Measurements from ENCODE around the gene KLK11. TPM values are rescaled to one million over a fixed set of nuclear protein-coding genes. Genes with fewer than 3 reads are reported as not detected.

KLK11 gene
- total RNA-seq, 2 donors from 2014 or later: 0.29 to 2.5 TPM

- H3K27me3 ChIP-seq (ENCODE audit: control insufficient read depth, insufficient read depth, low read length, poor library complexity, severe bottlenecking): peaks cover under 1% of the 10 kb centered on the region
- WGBS, 2 experiments (ENCODE audit: insufficient coverage in 1 of 2, insufficient read length in 1 of 2): 67 to 71% methylated on average over 4 of the region's 4 CpGs
- H3K9me3 Mint-ChIP-seq: no peaks in the 10 kb centered on the region
Measured at GRCh38 chr19:51060336-51060735, 33.9 kb upstream of the KLK11 start.

GRCh38 chr19:51059715-51060114 lies 33.3 kb upstream of the KLK11 start:
- TF ChIP-seq CTCF (conservative IDR thresholded peaks at IDR 0.05): no peak
- H3K4me3 ChIP-seq (ENCODE audit: low read length): no peak overlapping the region
- Mint-ChIP-seq H3K36me3 (ENCODE audit: low read depth) (no peaks in the 10 kb centered on the region), H3K4me1 (no peaks in the 10 kb centered on the region), H3K27me3 (ENCODE audit: insufficient read depth) (peaks cover 13% of the 10 kb centered on the region), H3K9me3 (no peaks in the 10 kb centered on the region), H3K27ac (no peak overlapping the region), H3K4me3 (no peak overlapping the region)
- no peaks in the 10 kb centered on the region for H3K27me3 ChIP-seq (ENCODE audit: control insufficient read depth, insufficient read depth, low read length, poor library complexity, severe bottlenecking)
- H3K27ac ChIP-seq (ENCODE audit: low read depth, low read length): no peak overlapping the region
- WGBS, 2 experiments (ENCODE audit: insufficient coverage in 1 of 2, insufficient read length in 1 of 2): 92% methylated on average over 5 of the region's 7 CpGs; no CpG with 5 or more reads in 1 of the 2 experiments
- no peaks in the 10 kb centered on the region for H3K36me3 ChIP-seq (ENCODE audit: control insufficient read depth, insufficient read depth, low read length)
- no peak overlapping the region for H3K9ac ChIP-seq (ENCODE audit: extremely low read depth, low read length, poor library complexity, severe bottlenecking)
- H3K9me3 ChIP-seq (ENCODE audit: control insufficient read depth, low read length): no peaks in the 10 kb centered on the region
- no peaks in the 10 kb centered on the region for H3K4me1 ChIP-seq (ENCODE audit: control insufficient read depth, insufficient read depth, low read length)
- DNase-seq: no peak

More at GRCh38 chr19:51060336-51060735, 33.9 kb upstream of the KLK11 start:
- H3K4me3 Mint-ChIP-seq: no peak overlapping the region
- peaks cover 1% of the 10 kb centered on the region for H3K4me1 Mint-ChIP-seq
- no peak overlapping the region for H3K4me3 ChIP-seq (ENCODE audit: low read length)
- H3K9me3 ChIP-seq (ENCODE audit: control insufficient read depth, low read length): no peaks in the 10 kb centered on the region
- no peaks in the 10 kb centered on the region for H3K4me1 ChIP-seq (ENCODE audit: control insufficient read depth, insufficient read depth, low read length)
- H3K36me3 Mint-ChIP-seq (ENCODE audit: low read depth): no peaks in the 10 kb centered on the region
- no peak for TF ChIP-seq CTCF (conservative IDR thresholded peaks at IDR 0.05)
- H3K27ac ChIP-seq (ENCODE audit: low read depth, low read length): no peak overlapping the region
- DNase-seq: no peak
- H3K27ac Mint-ChIP-seq: no peak overlapping the region
- peaks cover 15% of the 10 kb centered on the region for H3K27me3 Mint-ChIP-seq (ENCODE audit: insufficient read depth)
- no peaks in the 10 kb centered on the region for H3K36me3 ChIP-seq (ENCODE audit: control insufficient read depth, insufficient read depth, low read length)
- no peak overlapping the region for H3K9ac ChIP-seq (ENCODE audit: extremely low read depth, low read length, poor library complexity, severe bottlenecking)

GRCh38 chr19:51055866-51056265 lies 29.4 kb upstream of the KLK11 start:
- no peak overlapping the region for H3K4me3 Mint-ChIP-seq
- DNase-seq: no peak
- no peaks in the 10 kb centered on the region for H3K36me3 Mint-ChIP-seq (ENCODE audit: low read depth)
- H3K9me3 Mint-ChIP-seq: no peaks in the 10 kb centered on the region
- peaks cover 10% of the 10 kb centered on the region for H3K27me3 Mint-ChIP-seq (ENCODE audit: insufficient read depth)
- TF ChIP-seq CTCF (conservative IDR thresholded peaks at IDR 0.05): no peak
- peaks cover 7% of the 10 kb centered on the region for H3K4me1 Mint-ChIP-seq
- no peak overlapping the region for H3K27ac Mint-ChIP-seq
- Histone ChIP-seq H3K9me3 (ENCODE audit: control insufficient read depth, low read length) (no peaks in the 10 kb centered on the region), H3K36me3 (ENCODE audit: control insufficient read depth, insufficient read depth, low read length) (no peaks in the 10 kb centered on the region), H3K9ac (ENCODE audit: extremely low read depth, low read length, poor library complexity, severe bottlenecking) (no peak overlapping the region), H3K27me3 (ENCODE audit: control insufficient read depth, insufficient read depth, low read length, poor library complexity, severe bottlenecking) (no peaks in the 10 kb centered on the region), H3K4me3 (ENCODE audit: low read length) (no peak overlapping the region), H3K4me1 (ENCODE audit: control insufficient read depth, insufficient read depth, low read length) (no peaks in the 10 kb centered on the region), H3K27ac (ENCODE audit: low read depth, low read length) (no peak overlapping the region)

Data from endodermal cell (in vitro differentiated cells).